ENCODE data around the gene INSYN2B. TPM values are rescaled to one million over a fixed set of nuclear protein-coding genes. Genes with fewer than 3 reads are reported as not detected.

INSYN2B gene
- total RNA-seq, 3 donors from 2014 or later: 0.16 TPM; not detected in 2

DNA sequence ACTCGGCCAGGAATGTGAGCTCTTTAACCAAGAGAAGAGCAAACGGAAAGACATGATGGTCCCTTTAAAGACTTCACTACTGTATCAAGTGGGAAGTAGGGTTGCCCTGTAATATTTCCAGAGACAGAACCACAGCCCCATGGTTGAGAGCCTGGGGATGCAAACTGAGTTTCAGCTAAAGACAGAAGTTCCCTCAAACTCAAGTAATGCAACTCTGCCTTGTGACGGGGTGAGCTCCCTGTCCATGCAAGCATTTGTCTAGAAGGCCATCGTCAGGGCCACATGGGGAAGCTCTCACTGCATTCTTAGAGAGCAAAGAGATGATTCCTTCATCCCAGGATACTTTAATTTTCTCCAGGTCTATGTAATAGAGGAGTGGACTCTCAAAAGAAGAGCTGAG, 82.8 kb downstream of the INSYN2B start:
- DNase-seq (no peak), ATAC-seq (no peak)
- Histone ChIP-seq H3K9me3 (no peaks in the 10 kb centered on the region), H3K36me3 (ENCODE audit: low read depth) (no peaks in the 10 kb centered on the region), H3K4me3 (no peak overlapping the region), H3K4me1 (ENCODE audit: low read depth) (no peaks in the 10 kb centered on the region)
- intact Hi-C loops (cut with DNase I, micrococcal nuclease): no loop called here
- no peak for TF ChIP-seq CTCF (IDR thresholded peaks at IDR 0.05)

DNA sequence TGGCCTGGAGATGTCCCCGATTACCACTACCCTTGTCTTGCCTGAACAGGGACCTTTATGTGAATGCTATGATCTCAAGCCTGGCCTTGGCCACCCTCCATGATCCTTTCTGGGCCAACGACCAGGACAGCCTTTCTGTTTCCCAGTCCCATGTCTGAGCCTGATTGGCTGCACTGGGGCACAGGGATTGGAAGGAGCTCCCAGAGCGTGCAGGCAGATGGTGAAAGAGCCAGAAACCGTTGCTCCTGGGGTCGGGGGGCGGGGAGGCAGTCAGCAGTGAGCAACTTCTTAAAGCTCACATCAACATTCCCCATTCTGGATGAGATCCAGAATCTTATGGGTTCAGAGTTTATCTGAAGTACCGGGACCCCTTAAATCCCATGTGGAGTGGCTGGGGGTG, 84.4 kb downstream of the INSYN2B start:
- no peak for ATAC-seq
- Histone ChIP-seq H3K9me3 (no peaks in the 10 kb centered on the region), H3K36me3 (ENCODE audit: low read depth) (no peaks in the 10 kb centered on the region), H3K4me1 (ENCODE audit: low read depth) (no peaks in the 10 kb centered on the region), H3K4me3 (no peak overlapping the region)
- no peak for DNase-seq
- intact Hi-C loops (cut with DNase I, micrococcal nuclease): no loop called here
- no peak for TF ChIP-seq CTCF (IDR thresholded peaks at IDR 0.05)

GRCh38 chr5:169893571-169893970, 86.7 kb downstream of the INSYN2B start:
- Histone ChIP-seq H3K9me3 (no peaks in the 10 kb centered on the region), H3K4me3 (no peak overlapping the region), H3K36me3 (ENCODE audit: low read depth) (no peaks in the 10 kb centered on the region), H3K4me1 (ENCODE audit: low read depth) (no peaks in the 10 kb centered on the region)
- ATAC-seq (no peak), DNase-seq (no peak)
- intact Hi-C loops (cut with DNase I, micrococcal nuclease): no loop called here
- TF ChIP-seq CTCF (IDR thresholded peaks at IDR 0.05): no peak

- Histone ChIP-seq H3K36me3 (ENCODE audit: low read depth) (no peaks in the 10 kb centered on the region), H3K4me3 (no peak overlapping the region), H3K4me1 (ENCODE audit: low read depth) (no peaks in the 10 kb centered on the region), H3K9me3 (no peaks in the 10 kb centered on the region)
- intact Hi-C loops (cut with DNase I, micrococcal nuclease): no loop called here
- ATAC-seq (no peak), DNase-seq (no peak)
- TF ChIP-seq CTCF (IDR thresholded peaks at IDR 0.05): no peak
Measured at GRCh38 chr5:169893010-169893409, 87.3 kb downstream of the INSYN2B start.

DNA sequence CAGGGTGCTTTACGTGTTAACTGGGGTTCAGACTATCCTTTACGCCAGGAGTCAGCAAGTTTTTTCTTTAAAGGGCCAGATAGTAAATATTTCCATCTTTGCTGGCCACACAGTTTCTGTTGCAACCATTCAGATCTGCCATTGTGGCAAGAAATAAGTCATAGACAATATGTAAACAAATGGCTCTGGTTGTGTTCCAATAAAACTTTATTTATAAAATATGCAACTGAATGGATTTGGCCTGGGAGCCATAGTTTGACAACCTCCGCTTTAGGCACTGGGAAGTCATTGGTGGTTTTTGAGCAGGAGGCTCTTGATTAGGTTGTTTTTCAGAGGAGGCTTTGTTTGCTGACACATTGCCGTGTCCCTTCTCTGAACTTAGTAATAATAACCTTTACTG, 90.7 kb downstream of the INSYN2B start:
- H3K4me3 ChIP-seq: no peak overlapping the region
- intact Hi-C loops (cut with DNase I, micrococcal nuclease): no loop called here
- TF ChIP-seq CTCF (IDR thresholded peaks at IDR 0.05): no peak
- ATAC-seq: no peak
- no peaks in the 10 kb centered on the region for H3K4me1 ChIP-seq (ENCODE audit: low read depth)
- no peaks in the 10 kb centered on the region for H3K36me3 ChIP-seq (ENCODE audit: low read depth)
- no peak for DNase-seq
- H3K9me3 ChIP-seq: no peaks in the 10 kb centered on the region

- DNase-seq (no peak), ATAC-seq (no peak)
- no peak for TF ChIP-seq CTCF (IDR thresholded peaks at IDR 0.05)
- no peaks in the 10 kb centered on the region for H3K9me3 ChIP-seq
- H3K4me1 ChIP-seq (ENCODE audit: low read depth): no peaks in the 10 kb centered on the region
- intact Hi-C loops (cut with DNase I, micrococcal nuclease): no loop called here
- no peaks in the 10 kb centered on the region for H3K36me3 ChIP-seq (ENCODE audit: low read depth)
- no peak overlapping the region for H3K4me3 ChIP-seq
Measured at GRCh38 chr5:169886677-169887076, 93.6 kb downstream of the INSYN2B start.

Data from mucosa of descending colon (tissue), 3 donors.